DMS153 (cell line): Measurements from ENCODE around the gene ZNF814.
"Not testable (repeated sequence)": the region's sequence is repeated elsewhere in the genome, so short reads cannot be mapped to it uniquely, and the experiment has no call there.

ENCODE experiments used
- DNase-seq: peaks from one replicate; lab custom pipeline; 2025; lab: John Stamatoyannopoulos, UW

ZNF814 gene

GRCh38 chr19:57816652-57817051 is 72.2 kb downstream of the ZNF814 start:
- DNase-seq, result no peak

- DNase-seq, result no peak
These were observed 73.4 kb downstream of the ZNF814 start for GRCh38 chr19:57815247-57816075.

DNA sequence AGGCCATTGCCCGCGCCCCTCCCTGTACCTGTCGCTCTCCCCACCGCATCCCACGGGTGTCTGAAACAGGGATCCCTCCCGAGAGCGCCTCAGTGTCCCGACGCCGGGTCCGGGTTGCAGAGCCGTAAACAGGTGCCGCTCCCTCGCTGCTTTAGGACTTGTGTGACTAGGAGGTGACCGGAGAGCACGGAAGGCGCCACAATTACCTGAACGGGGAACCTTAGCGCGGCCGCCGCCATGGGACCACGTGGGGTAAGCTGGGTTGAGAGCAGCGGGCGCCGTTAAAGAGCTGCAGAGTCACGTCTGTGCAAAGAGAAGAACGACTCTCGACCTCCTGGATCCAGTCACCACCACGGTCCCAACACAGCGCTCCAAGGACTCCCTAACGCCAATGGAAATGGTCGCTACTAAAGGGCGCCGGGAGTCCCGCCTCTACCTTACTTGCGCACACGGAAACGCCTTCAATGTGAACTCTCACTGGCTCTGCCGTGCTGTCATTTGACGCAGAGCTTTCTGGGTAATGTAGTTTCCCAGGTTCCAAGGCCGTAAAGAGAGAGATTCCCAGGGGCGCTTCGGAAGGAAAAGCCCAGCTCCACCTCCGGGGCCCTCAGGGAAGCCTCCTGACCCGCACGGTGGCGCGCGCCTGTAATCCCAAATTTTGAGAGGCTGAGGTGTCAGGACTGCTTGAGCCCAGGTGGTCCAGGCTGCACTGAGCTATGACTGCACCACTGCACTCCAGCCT is 74.2 kb downstream of the ZNF814 start, which contains the start of gene ZNF552:
TSS of gene ZNF552 (minus strand) at position 409 of the 742 bp plus-strand sequence. CDS start at position 239, 170 bp downstream.
- DNase-seq, result peak; percentile 88

DNA sequence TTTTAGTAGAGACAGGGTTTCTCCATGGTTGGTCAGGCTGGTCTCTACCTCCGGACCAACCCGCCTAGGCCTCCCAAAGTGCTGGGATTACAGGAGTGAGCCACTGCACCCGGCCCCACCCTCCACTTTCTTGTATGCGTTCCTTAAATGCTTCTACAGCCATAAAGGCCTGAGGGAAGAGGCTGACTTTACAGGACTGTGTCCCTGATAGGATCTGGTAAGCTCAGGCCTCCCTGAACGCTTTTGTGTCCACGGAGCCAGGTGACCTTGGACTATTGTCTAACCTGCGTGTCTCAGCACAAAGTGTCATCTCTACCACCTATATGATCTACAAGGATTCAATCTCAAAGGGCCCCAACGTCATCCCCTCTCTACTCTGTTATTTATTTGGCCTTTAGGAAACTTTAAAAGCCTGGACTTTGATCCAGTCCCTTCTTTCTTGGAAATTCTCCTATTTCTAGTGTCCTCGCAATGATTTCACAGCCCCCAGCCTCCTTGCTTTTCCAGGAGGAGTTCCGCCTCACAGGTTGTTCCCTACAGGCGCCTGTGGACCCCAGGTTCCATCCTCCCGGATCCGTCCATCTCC is 74.8 kb downstream of the ZNF814 start:
- no peak for DNase-seq

GRCh38 chr19:57812975-57813820 is 75.6 kb downstream of the ZNF814 start:
- DNase-seq, result not testable (repeated sequence)

GRCh38 chr19:57812226-57812625 is 76.6 kb downstream of the ZNF814 start:
- DNase-seq, result no peak

GRCh38 chr19:57810410-57811295 is 78.2 kb downstream of the ZNF814 start:
- DNase-seq, result not testable (repeated sequence)

GRCh38 chr19:57807541-57807940 is 81.3 kb downstream of the ZNF814 start:
- DNase-seq, result no peak

DNA sequence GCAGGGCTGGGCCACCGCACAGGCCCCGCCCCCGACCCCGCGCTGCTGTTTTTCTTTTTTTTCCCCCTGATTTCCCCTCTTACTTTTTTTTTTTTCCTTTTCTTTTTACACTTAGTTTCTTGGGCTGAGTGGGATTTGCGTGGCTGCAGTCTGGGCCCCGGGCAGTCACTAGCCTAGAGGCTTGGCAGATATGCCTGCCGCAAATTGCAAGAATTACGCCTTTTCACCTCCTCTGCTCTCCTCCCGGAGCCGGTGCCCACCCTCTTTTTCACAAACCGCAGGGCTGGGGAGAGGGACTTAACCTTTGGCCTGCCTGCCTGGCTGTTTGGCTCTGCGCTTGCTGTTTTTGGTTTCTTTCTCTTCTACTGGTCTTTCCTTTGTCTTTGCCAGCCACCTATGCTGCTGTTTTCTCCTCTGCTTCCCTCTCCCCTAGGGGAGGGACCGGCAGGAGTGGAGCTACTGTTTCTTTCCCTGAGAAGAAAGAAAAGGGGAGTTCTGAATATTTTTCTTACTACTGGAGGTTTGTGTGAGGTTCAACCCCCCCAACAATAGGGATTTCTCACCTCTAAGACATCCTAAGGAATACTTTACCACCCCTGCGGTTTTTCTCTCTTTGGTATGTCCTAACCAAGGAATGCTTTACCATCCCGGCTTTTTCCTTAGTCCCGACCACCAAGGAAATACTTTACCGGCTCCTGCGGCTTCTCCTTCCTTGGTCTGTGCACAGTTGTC is 85.1 kb downstream of the ZNF814 start:
- no peak for DNase-seq

DNA sequence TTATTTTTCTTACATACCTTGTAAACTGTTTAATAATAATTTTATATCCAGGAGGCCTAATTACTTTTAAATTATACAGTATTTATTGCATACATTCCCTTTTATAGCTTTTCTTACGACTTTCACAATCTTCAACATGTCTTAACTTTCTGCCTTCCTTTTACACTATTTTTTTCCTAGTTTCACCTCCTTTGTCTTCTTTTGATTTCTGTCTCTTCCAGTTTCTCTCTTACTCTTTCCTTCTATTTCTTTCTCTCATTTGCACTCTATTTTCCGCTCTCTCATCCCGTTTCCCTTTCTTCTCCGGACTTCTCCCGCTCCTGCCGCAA is 85.6 kb downstream of the ZNF814 start:
- DNase-seq, result no peak

GRCh38 chr19:57802269-57802668 is 86.6 kb downstream of the ZNF814 start:
- DNase-seq, result no peak

DNA sequence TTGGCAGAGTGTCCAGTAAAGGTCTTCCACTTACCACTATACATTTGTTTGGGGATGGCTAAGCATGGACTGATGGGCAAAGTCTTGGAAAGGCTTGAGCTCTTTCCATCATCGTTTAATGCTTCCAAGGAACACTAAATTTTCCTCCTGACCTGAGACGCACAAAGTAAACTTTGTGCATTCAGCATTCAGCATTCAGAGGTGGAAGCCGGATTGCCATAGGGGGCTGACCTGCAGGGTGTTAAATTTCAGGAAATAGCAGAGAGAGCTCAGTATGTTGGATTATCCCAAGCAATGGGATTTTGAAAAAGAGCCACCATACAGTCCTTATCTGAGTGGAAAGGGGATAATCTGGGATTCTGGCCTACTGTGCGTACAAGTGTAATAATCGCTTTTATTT is 88.1 kb downstream of the ZNF814 start:
- no peak for DNase-seq
